GM23338 (cell line): ENCODE data around the gene TPO.

Source experiments
- EZH2 ChIP-seq: fragments of 200-600 bp; sonication (generic); IDR thresholded peaks from one replicate; pipeline ENCODE4 v1.8.0; 2017; ENCODE audit warnings: antibody characterized with exemption, mild to moderate bottlenecking, low read depth; ENCODE audit not compliant: unreplicated experiment
- TF ChIP-seq, protein P1 (sequence below), 2 experiments: fragments of 200-600 bp in 1 of 2; sonication (generic) in 1 of 2; conservative IDR thresholded peaks; 2 replicates each; pipeline versions ENCODE4 v1.5.1 to v1.6.1; 2016 to 2017; ENCODE audit warnings: antibody characterized with exemption in 2 of 2, low read depth in 2 of 2, mild to moderate bottlenecking in 2 of 2, moderate library complexity in 1 of 2

- TF ChIP-seq, protein P1, sequence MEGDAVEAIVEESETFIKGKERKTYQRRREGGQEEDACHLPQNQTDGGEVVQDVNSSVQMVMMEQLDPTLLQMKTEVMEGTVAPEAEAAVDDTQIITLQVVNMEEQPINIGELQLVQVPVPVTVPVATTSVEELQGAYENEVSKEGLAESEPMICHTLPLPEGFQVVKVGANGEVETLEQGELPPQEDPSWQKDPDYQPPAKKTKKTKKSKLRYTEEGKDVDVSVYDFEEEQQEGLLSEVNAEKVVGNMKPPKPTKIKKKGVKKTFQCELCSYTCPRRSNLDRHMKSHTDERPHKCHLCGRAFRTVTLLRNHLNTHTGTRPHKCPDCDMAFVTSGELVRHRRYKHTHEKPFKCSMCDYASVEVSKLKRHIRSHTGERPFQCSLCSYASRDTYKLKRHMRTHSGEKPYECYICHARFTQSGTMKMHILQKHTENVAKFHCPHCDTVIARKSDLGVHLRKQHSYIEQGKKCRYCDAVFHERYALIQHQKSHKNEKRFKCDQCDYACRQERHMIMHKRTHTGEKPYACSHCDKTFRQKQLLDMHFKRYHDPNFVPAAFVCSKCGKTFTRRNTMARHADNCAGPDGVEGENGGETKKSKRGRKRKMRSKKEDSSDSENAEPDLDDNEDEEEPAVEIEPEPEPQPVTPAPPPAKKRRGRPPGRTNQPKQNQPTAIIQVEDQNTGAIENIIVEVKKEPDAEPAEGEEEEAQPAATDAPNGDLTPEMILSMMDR (conservative IDR thresholded peaks at IDR 0.05; ENCODE audit: low read depth in 2 of 2): no peak
- TF ChIP-seq EZH2: no peak
These were observed 15.9 kb upstream of the TPO start for GRCh38 chr2:1397350-1397749.
